Fibroblast of skin of right quadriceps (primary cell): Measurements from ENCODE around the gene SLC25A47.
"Not testable (repeated sequence)": the region's sequence is repeated elsewhere in the genome, so short reads cannot be mapped to it uniquely, and the experiment has no call there.

Experiments used
- DNase-seq: peaks from one replicate; pipeline ENCODE4 v3.0.0-alpha.2; 2013

Gene SLC25A47

GRCh38 chr14:100328495-100329163, 5.5 kb downstream of the SLC25A47 start:
- DNase-seq: no peak

DNA sequence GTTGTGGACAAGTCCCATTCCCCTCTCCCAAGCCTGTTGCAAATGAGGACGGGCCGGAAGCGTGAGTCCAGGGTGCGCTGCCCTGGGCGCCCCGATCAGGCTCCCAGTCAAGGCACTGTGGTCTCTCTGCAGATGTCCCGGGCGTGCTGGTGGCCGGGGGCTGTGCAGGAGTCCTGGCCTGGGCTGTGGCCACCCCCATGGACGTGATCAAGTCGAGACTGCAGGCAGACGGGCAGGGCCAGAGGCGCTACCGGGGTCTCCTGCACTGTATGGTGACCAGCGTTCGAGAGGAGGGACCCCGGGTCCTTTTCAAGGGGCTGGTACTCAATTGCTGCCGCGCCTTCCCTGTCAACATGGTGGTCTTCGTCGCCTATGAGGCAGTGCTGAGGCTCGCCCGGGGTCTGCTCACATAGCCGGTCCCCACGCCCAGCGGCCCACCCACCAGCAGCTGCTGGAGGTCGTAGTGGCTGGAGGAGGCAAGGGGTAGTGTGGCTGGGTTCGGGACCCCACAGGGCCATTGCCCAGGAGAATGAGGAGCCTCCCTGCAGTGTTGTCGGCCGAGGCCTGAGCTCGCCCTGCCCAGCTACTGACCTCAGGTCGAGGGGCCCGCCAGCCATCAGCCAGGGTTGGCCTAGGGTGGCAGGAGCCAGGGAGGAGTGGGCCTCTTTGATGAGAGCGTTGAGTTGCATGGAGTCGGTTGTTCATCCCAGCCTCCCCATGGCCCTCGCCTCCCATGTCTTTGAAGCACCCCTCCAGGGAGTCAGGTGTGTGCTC, 6.3 kb downstream of the SLC25A47 start:
- no peak for DNase-seq

- no peak for DNase-seq
Observed at GRCh38 chr14:100330007-100330344, 6.8 kb downstream of the SLC25A47 start.

GRCh38 chr14:100330388-100330931, 7.3 kb downstream of the SLC25A47 start:
- no peak for DNase-seq

GRCh38 chr14:100332071-100332639, 9.0 kb downstream of the SLC25A47 start:
- DNase-seq: no peak

DNA sequence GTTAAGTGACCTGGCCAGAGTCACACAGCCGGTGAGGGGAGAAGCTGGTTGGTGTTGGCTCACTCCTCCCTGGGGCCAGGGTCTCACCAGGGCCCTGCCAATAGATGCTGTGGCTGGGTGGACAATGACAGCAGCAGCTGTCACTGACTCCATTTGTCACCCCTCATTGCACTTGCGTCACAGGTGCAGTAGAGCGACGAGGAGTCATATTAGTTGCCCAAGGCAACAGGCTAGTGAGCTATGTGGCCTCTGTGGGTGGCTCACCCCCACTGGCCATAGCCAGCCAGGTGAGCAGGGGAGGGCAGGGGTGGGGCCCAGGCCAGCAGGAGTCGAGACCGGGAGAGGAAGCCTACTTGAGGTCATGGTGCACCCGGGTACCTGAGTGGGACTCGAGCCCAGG, 9.7 kb downstream of the SLC25A47 start:
- no peak for DNase-seq

DNA sequence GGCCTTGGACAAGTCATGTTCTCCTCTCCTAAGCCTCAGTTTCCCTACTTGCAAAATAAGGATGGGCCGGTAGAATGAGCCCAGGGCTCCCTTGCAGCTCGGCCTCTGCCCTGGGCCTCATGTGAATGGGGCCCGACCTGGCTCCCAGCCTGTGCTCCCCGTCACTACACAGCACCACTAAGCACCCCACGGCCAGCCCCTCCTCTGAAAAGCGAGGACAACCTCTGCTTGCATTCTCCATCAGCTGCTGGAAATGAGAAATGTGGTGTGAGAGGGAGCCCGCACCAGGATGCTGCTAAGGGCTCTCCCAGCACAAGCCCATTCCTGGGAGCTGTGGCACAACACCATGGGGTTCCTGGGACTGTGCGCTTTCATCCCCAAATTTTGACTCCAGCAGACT, 10.2 kb downstream of the SLC25A47 start:
- no peak for DNase-seq

GRCh38 chr14:100333827-100334226, 10.7 kb downstream of the SLC25A47 start:
- no peak for DNase-seq

GRCh38 chr14:100334904-100335303, 11.8 kb downstream of the SLC25A47 start:
- no peak for DNase-seq

DNA sequence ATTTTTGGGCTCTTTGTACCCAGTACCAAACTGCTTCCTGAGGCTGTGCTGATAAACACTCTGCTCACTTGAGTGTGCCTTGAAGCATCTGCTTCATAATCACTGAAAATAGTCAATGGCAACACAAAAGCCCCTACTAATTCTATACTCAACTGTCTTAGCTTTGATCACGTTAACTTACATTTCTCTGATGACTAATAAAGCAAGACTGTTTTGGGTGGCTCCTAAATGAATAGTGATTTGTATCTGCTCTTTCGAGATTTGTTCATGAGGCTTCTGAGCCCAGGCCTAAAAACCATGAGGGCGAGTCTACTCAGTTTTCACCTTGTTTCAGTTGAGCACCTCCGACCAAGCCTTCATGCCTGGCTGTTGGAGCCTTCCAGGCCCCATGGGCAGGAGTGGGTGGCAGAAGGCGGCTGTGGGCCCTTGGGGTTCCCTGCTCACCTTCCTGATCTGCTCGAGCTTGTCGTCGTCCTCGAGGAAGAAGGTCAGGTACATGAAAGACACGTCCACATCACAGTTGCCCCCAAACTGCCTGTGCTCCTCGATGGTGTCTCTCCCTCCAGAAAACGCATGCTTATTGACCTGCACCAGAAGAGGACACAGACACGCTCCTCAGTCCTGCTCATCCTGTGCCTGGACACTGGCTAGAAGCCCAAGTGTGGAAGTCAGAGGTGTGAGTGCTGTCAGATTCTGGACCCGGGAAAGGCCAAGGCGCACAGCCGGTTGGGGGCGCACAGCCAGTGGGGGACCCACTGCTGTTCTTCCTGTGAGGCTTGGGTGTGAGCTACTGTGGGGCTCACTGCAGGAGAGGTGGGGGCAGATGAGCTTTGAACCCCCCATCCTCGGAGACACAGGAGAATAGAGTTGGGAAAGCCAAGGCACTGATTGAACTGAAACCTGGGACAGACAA, 13.7 kb downstream of the SLC25A47 start:
- no peak for DNase-seq

GRCh38 chr14:100339766-100340422, 16.8 kb downstream of the SLC25A47 start:
- no peak for DNase-seq

- no peak for DNase-seq
Observed at GRCh38 chr14:100340423-100340813, 17.3 kb downstream of the SLC25A47 start.

GRCh38 chr14:100341301-100342031, 18.3 kb downstream of the SLC25A47 start:
- no peak for DNase-seq

GRCh38 chr14:100342195-100342594, 19.1 kb downstream of the SLC25A47 start:
- DNase-seq: no peak

DNA sequence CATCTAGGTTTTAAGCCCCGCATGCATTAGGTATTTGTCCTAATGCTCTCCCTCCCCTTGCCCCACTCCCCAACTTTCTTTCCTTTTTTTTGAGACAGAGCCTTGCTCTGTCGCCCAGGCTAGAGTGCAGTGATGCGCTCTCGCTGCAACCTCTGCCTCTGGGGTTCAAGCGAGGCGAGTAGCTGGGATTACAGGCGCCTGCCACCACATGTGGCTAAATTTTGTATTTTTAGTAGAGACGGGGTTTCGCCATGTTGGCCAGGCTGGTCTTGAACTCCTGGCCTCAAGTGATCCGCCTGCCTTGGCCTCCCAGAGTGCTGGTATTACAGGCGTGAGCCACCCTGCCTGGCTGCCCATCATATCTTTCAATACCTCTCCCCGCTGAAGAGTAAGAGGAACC, 19.7 kb downstream of the SLC25A47 start:
- not testable (repeated sequence) for DNase-seq

DNA sequence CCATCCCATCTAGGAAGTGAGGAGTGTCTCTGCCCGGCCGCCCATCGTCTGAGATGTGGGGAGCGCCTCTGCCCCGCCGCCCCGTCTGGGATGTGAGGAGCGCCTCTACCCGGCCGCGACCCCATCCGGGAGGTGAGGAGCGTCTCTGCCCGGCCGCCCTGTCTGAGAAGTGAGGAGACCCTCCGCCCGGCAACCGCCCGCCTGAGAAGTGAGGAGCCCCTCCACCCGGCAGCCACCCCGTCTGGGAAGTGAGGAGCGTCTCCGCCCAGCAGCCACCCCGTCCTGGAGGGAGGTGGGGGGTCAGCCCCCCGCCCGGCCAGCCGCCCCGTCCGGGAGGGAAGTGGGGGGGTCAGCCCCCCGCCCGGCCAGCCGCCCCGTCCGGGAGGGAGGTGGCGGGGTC, 21.5 kb downstream of the SLC25A47 start:
- DNase-seq: not testable (repeated sequence)

DNA sequence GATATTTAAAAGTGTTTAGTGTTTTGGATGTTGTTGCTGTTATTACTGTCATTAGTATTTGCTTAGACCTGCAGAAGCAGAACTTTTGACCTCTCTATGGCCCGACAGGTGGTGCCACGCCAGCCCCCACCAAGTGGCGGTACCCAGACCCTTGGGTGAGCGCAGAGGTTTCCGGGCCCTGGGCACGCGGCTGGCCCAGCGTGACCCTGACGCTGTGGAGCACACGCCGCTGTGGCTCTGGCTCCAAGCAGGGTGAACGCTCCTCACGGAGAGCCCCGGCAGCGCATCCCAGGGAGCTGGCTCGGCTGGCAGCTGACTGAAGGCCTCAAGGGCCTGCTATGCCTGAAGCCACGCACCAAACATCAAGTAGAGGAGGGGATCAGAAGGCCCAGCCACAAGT, 22.6 kb downstream of the SLC25A47 start:
- no peak for DNase-seq

GRCh38 chr14:100346306-100347091, 23.4 kb downstream of the SLC25A47 start:
- no peak for DNase-seq

- DNase-seq: no peak
Observed at GRCh38 chr14:100348253-100348729, 25.2 kb downstream of the SLC25A47 start.
